Stimulated activated naive CD4-positive, alpha-beta T cell treated with Interleukin-2 at 50 U/mL for 16 hours (primary cell): ENCODE data around the gene SMAD9.

Experiments
- DNase-seq: peaks from one replicate; lab custom pipeline; 2025; lab: John Stamatoyannopoulos, UW

SMAD9 gene

DNA sequence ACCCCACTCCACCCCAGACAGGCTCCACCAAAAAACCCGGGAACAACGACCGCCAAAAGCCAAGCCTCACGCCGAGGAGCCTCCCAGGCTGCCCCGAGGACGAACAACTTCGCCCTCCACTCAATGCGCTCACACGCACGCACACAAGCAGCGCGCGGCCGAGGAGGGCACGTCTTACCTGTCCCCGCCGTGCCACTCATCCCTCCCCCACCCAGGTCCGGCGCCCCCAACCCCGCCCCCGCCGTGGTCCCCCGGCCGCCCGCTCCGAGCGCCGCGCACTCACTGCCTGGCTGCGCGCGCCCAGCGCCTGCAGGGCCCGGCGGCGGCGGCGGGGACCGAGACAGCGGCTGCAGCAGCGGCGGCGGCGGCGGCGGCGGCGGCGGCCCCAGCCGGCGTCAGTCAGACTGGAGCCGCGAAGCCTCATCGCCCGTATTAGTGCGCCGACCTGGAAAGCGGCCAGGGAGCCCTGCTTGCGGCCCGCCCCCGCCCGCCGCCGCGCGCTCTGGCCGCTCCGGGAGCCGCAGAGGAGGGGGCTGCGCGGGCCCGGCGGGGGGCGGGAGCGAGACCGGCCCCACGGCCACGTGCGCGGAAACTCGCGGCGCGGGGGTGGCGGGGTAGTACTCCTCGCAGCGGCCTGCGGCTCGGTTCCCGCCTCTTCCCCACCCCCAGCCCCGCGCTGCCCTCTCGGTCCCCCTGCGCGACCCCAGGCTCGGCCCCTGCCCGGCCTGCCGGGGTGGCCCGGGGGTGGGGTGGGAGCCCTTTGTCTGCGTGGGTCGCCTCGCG lies at the start of gene SMAD9:
Gene SMAD9 (minus strand): TSS at position 406 of the 783 bp plus-strand sequence. CDS start 40,549 bp downstream, outside the sequence.
- DNase-seq: no peak

DNA sequence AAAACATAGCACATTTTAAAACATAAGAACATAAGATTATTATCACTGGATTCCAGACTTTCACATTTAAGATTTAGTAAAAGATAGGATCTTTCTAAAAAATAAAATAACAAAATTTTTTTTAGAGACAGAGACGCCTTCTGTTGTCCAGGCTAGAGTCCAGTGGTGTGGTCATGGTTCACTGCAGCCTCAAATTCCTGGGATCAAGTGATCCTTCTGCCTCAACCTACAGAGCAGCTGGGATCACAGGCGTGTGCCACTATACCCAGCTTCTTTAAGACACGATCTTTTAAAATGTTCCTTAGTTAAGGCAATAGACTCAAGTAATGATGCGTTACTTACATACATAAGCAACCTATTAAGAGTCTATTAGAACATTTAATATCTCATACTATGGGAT lies 46.4 kb upstream of the SMAD9 start:
- no peak for DNase-seq

DNA sequence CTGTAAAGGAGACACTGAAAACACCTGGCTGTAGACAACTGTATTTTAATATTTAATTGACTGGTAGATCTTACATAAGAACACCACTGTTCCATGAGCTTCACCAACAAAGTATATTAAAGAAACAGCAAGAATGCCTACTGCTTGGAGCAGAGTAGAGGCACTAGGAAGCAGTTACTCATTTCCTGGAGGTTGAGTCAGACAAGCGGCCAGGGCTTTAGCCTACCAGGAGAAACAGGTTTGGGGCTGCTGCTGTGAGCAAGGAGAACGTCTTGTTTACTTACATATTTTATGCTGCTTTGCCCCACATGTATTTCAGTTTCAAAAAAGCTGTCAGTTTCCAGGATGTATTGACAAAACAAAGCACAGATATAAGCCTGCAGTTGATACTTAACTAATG lies 45.7 kb upstream of the SMAD9 start:
- DNase-seq: no peak

- DNase-seq: no peak
Observed at GRCh38 chr13:36959456-36960116, 39.5 kb upstream of the SMAD9 start.

GRCh38 chr13:36954542-36954941 lies 34.5 kb upstream of the SMAD9 start:
- DNase-seq: no peak

- DNase-seq: no peak
Observed at GRCh38 chr13:36950920-36951319, 30.9 kb upstream of the SMAD9 start.

GRCh38 chr13:36950330-36950729 lies 30.3 kb upstream of the SMAD9 start:
- no peak for DNase-seq

DNA sequence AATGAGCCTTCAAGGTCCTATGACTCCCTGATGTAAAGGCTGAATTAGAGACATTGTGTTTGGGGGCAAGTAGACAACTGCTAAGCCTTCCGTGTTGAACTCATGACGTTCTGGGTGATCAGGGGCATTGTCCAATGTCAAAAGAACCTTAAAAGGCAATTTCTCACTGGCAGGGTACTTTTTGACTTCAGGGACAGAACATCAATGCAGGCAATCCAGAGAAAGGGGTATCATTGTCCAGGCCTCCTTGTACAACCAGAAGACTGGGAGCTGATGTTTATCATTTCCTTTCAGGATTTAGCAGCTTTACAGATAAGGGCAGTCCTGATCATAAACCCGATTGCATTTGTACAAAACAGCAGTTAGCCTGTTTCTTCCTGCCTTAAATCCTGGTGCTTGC lies 25.0 kb upstream of the SMAD9 start:
- no peak for DNase-seq

- no peak for DNase-seq
Observed at GRCh38 chr13:36925603-36926002, 5.6 kb upstream of the SMAD9 start.

- DNase-seq: no peak
Observed at GRCh38 chr13:36924001-36924400, 4.0 kb upstream of the SMAD9 start.

- no peak for DNase-seq
Observed at GRCh38 chr13:36921631-36922301, 1.7 kb upstream of the SMAD9 start.

- no peak for DNase-seq
Observed at GRCh38 chr13:36920616-36921185, 663 bp upstream of the SMAD9 start.

DNA sequence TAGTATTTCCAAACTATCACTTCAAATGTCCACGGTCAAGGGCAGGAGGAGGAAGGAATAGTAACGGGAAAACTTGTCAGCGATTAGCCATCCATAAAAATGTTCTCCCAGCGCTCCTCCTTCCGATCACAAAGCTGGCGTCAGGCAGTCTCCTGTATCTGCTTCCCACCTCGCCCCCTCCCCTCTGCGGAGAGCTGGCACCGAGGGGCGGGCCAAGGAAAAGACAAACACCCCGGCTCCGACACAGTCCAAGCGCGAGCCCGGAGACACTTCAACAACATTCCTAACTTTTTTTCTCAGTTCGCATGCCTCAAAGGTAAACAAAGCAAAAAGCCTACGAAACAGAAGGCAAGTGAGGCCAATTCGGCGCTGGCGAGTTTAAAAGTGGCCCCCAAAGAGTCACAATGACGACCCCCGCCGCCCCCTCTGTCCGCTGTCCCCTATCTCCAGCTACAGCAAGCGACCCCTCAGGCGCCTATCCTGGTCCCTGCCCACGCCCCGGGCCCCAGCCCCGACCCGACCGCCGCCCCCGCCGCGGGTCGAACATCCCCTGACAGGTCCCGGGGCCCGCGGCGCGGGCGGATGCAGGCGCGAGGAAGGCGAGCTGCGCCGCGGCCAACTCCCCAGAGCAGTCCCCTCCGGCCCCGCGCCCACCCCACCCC lies 736 bp downstream of the SMAD9 start:
- DNase-seq: no peak

DNA sequence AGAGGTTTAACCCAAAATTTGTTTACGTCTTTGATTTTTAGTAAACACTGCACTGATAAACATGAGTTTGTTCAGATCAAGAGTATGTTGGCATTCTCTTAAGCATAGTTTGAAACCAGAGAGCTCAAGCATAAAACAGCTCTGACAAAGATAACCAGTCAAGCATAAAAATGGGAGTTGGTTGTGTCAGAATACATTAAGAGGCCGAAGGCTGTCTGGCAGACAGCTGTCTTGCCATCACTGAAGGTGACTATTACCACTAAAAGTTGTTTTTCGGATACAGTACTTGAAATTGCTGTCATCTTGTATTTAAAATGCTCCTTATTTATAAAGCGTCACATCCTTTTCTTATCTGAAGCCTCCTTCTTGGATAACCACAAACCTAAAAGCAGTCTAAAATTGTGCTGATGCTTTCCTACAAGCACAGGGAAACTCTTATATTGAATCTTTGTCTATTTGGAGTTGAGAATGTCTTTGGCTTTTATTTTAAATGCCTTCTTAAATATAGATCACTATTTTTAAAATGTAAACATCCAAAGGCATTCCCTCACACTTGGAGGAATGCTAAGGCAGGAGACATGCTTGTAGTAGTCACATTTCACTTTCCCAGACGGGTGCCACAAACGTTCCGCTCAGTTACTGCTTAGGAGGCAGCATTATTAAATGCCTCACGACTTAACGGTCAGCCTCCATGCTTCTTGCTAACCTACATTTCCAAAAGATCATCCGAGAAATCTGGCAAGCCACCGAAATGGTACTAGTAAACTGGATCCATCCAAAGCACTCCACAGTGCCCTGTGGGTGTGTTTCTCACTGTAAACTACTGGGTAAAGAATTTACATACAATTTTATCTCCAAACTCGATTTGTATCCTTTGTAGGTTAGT lies 1.5 kb downstream of the SMAD9 start:
- no peak for DNase-seq

DNA sequence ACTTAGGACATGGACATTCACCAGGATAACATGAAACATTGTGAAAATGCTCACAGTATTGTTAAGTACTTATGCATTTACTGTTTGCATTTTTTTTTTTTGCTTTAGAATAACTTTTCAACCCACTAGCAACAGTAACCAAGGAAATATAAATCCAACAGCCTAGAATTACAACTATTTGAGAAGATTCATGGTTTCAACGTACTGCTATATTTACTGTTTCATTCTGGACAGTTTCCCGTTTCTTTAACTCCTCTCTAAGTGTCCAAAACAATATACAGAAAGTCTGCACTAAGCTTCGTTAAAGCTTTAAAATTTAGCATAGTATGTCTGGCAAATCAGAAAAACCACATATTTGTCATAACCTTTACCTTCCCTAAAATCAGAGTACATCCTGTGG lies 2.7 kb downstream of the SMAD9 start:
- no peak for DNase-seq

GRCh38 chr13:36915896-36916640 lies 4.0 kb downstream of the SMAD9 start:
- no peak for DNase-seq

- no peak for DNase-seq
Observed at GRCh38 chr13:36915106-36915505, 4.9 kb downstream of the SMAD9 start.

- no peak for DNase-seq
Observed at GRCh38 chr13:36914648-36915047, 5.4 kb downstream of the SMAD9 start.

DNA sequence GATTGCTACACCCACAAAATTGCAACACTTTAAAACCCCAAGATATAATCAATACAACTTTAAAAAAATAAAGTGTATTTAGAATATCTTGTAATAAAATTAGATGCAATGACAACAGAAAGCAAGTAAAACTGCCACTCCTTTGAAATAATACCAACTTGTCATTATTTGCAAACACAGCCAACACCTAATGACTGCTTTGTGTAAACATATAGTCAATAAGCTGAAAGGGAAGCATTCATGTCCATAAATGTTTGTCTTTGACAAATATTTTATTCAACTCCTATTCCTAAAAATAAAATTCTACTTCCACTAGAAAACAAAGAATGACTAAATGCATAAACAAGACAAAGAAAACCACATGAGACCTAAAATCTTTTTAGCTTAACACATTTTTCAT lies 6.6 kb downstream of the SMAD9 start:
- DNase-seq: no peak

- no peak for DNase-seq
Observed at GRCh38 chr13:36912973-36913372, 7.1 kb downstream of the SMAD9 start.
